Measurements from ENCODE around the gene FKBP1B.
"Not testable (repeated sequence)": the region's sequence is repeated elsewhere in the genome, so short reads cannot be mapped to it uniquely, and the experiment has no call there.

Gene FKBP1B

DNA sequence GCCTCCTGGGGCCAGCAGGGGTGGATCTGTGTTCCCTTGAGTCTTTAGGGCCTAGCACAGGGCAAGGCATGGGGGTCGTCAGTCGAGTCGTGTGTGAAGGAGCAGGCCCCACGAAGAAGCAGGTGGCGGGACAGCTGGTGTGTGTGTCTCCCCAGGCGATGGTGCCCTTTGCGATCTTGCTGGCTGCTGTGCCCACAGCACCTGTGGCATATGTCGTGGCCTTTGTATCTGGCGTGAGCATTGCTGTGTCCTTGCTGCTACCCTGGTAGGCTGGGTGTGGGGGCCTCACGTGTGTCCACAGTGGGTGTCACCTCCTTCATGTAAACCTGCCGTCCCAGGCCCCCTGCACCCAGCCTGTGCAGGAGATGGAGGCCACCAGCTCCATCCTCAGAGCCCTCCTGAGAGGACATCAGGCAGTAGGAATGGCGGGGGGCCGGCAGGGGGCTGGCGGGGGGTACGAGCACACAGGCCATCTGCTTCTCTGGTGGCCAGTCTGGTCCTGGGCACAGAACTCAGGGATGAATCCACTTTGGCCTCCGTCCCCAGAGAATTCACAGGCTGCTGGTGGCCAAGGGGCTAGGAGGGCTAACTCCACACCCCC is 26.5 kb upstream of the FKBP1B start:
- no peak for DNase-seq

DNA sequence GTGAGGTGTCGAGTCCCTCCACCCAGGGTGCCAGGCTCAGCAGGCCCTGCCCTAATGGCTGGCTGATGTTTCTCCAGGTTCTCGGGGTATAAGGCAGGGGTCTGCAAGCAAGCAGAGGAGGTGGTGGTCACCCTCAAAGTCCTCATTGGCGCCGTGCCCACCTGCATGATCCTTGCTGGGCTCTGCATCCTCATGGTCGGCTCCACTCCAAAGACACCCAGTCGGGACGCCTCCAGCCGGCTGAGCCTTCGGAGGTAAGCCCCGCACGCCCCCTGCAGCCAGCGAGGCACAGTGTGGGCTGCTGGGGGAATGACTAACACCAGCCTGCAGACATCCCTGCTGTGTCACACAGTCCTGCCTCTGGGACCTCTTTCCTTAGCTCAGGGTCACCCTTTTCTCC is 25.5 kb upstream of the FKBP1B start:
- DNase-seq: no peak

DNA sequence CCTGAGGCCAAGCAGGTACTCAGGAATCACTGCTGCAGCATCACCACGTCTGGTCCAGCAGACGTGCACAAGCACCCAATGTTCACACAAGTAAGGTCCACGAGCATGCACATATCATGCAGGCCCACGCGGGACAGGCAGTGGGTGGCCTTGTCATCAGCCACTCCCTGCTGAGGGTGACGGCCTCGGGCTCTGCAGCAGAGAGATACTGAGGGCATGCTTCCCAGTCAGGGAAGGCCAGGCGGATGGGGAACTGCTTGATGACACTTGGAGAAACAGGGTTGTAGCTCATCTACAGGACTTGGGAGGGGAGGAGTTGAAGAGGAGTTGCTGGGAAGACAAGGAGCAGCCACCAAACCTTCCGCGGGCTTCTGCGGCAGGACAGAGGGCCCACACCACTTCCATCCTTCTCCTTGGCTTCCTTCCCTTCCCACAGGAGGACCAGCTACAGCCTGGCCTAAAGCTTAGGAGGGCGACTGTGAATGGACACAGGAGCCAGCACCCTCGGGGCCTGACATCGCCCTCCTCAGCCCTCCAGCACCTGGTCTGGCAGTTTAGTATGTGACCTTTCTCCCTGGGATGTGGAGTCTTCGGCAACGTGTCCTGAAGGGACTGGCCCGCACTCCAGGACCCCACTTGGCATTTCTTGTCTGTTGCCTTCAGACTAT is 24.4 kb upstream of the FKBP1B start:
- no peak for DNase-seq

DNA sequence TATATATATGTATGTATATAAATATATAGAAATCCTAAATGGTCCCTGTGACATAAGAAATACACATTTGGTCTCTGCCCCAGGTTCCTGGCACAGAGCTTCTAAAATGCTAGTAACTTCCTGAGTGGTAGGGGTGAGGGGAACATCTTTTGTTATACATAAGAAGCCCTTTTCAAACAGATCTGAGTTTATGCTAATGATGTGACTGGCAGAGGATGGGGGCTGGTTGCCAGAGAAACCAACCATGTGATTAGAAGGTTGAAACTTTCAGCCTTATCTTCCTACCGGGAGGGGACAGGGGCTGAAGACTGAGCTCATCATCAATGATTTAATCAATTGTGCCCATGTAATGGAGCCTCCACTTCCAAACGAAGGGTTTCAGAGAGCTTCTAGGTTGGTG is 23.3 kb upstream of the FKBP1B start:
- DNase-seq: no peak

DNA sequence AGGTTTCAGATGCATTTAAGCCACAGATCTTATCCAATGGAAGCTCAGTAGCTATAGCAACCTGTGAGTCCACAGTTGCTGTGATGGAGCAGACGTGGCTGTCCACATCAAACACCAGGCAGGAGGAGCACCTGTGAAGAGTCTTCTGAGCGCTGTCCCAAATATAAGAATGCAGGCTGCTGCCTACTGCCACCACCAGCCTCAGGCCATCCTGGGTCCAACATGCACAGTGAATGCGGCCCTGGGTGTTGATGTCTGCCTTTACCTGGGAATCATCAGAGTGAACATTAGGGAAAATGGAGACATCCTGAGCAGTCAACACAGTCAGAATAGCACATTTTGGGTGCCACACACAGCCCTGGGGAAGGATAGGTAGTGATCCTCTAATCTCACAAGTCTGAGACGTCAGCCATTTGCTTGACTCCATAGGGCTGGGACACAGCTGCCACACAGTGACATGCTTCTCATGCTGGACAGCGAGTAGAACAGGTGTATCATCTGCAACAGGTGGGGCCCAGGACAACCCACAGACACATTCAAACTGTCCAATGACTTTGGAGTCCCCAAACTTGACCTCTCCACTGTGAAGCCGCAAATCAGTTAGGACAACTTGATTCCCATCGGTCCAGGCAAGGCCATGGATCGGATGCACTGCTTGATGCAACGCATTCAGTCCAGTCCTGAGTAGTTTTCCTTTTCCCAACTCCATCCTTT is 10.6 kb upstream of the FKBP1B start:
- DNase-seq: no peak

DNA sequence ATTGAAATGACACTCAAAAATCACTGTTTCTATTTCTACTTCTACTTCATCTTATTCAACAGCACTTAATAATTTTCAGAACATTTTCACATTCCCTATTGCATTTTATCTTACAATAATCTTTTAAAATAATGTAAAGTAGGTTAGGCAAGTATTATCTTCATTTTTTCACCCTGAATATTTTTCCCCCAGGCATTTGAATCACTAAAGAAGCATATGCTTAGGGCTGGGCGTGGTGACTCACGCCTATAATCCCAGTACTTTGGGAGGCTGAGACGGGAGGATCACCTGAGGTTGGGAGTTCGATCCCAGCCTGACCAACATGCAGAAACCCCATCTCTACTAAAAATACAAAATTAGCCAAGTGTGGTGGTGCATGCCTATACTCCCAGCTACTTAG is 9.0 kb upstream of the FKBP1B start:
- DNase-seq: no peak

DNA sequence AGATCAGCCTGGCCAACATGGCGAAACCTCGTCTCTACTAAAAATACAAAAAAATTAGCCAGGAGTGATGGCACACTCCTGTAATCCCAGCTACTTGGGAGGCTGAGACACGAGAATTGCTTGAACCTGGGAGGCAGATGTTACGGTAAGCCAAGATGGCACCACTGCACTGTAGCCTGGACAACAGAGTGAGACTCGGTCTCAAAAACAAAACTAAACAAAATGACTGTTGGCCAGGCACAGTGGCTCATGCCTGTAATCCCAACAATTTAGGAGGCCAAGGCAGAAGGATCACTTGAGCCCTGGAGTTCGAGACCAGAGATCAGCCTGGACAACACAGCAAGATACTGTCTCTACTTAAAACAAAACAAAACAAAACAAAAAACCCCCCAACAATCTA is 6.4 kb upstream of the FKBP1B start:
- not testable (repeated sequence) for DNase-seq

DNA sequence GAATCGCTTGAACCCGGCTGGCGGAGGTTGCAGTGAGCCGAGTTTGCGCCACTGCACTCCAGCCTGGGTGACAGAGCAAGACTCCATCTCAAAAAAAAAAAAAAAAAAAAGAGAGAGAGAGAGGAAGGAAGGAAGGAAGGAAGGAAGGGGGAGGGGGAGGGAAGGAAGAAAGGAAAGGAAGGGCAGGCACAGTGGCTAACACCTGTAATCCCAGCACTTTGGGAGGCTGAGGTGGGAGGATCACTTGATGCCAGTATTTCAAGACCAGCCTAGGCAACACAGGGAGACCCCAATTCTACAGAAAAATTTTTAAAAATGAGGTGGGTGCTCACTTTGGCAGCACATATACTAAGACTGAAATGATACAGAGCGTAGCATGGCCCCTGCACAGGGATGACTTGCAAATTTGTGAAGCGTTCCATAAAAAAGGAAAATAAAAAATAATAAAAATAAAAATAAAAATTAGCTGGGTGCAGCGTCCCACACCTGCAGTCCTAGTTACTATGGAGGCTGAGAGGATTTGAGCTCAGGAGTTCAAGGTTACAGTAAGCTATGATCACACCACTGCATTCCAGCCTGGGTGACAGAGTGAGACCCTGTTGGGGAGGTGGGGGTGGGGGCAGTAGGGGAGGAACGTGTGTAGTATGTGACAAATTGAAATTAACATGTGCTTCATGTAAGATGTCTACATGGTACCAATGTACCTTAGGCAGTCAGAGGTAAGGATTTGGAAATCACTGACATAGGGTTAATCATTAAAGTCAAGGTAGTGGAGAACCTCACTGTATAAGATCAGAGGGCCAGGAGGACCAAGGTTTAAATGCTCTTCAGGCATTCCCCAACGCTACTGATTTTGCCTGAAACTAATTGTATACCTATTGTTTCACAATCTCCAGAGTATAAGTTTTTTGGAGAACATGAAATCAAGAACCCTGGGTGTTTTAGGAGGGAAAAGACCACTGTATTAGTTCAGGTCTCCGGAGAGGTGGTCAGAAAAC is 3.7 kb upstream of the FKBP1B start:
- no peak for DNase-seq

DNA sequence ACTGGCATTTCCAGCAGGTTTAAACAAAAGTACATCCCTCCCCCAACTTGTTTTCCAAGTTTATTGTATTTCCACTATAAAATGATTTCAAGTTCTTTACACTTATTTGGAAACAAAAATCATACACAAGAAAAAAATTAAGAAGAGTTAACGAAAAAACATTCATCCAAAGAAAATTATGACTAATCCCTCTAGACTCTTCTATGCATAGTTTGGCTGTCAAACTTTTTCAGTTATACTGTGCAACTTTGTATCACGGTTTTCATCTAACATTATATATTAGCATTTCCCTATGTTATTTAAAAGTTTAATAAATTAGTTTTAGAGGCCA is 3.0 kb upstream of the FKBP1B start:
- no peak for DNase-seq

DNA sequence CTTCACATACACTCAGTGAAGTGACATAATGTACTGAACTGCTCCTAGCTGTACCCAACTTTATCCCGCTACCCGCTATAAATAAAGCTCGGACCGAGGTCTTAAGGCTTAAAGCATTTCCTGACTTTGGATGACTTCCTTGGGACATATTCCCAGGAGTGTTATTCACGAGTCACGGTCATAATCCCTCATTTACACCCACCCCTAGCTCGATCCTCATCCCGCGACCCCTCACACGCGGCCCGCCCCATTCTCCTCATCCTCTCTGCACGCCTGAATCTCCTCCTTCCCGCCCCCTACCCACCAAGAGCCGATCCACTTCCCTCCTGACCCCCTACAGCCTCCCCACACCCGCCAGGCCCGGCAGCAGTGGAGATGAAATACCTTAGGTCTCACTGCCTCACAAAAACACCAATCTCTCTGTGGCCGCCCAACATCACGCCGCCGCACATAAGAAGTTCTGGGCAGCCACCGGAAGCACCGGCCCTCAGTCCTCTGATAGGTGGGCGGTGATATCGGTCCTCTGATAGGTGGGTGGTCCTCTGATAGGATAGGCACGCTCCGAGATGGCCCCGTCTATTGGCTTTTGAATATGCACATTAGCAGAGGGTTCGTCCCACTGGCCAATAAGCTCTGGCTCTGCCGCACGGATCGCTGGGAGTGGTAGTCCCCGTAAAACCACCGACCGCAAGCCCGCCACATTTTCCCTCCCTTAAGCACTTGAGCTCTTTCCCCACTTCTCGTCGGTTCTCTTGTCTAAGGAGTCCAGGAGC is 2.4 kb upstream of the FKBP1B start, which contains the start of gene WDCP:
WDCP (minus strand) TSS at position 462 of the 773 bp plus-strand sequence. CDS start 7,897 bp downstream, outside the sequence.
- peak; percentile 100 for DNase-seq

DNA sequence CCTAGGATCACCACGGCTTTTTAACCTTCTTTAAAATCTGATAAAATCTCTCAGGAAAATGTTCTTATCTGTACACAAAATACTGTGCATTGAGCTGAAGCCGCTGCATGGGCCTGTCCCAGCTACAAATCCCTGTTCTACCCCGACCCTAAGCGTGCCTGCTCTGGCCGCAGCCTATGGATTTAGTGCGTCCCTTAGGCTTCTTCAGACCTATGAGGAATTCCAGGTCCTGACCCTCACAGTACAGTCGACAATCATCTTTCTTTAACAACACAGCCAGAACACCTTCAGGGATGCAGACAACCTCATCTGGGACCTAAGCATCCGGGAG is 1.9 kb upstream of the FKBP1B start:
- no peak for DNase-seq

DNA sequence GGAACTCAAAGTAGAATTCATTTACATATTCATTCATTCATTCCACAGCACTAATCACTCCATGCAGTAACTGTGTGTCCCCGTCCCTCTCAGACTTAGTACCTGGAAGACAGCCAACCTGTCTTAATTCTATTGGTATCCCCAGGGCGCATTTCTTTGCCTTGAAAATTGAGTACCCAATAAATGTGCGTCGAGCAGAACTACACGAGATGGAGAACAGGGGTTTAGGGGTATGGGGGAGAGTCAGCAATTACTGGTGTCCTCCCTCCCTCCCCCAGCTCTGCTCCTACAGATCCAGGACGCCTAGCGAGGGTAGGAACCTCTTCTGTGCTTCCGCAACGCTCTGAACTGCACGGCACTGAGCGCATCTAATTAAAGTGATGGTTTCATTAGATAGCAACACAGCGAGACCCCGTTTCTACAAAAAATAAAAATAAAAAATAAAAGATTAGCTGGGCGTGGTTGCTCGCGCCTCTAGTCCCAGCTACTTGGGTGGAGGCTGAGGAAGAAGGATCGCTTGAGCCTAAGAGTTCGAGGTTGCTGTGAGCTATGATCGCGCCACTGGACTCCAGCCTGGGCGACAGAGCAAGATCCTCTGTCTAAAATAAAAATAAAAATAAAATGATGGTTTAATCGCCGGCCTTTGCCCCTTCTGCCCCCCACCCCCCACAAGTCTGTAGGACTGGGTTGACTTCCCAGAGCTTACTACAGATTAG is 614 bp upstream of the FKBP1B start:
- peak; percentile 64 for DNase-seq

DNA sequence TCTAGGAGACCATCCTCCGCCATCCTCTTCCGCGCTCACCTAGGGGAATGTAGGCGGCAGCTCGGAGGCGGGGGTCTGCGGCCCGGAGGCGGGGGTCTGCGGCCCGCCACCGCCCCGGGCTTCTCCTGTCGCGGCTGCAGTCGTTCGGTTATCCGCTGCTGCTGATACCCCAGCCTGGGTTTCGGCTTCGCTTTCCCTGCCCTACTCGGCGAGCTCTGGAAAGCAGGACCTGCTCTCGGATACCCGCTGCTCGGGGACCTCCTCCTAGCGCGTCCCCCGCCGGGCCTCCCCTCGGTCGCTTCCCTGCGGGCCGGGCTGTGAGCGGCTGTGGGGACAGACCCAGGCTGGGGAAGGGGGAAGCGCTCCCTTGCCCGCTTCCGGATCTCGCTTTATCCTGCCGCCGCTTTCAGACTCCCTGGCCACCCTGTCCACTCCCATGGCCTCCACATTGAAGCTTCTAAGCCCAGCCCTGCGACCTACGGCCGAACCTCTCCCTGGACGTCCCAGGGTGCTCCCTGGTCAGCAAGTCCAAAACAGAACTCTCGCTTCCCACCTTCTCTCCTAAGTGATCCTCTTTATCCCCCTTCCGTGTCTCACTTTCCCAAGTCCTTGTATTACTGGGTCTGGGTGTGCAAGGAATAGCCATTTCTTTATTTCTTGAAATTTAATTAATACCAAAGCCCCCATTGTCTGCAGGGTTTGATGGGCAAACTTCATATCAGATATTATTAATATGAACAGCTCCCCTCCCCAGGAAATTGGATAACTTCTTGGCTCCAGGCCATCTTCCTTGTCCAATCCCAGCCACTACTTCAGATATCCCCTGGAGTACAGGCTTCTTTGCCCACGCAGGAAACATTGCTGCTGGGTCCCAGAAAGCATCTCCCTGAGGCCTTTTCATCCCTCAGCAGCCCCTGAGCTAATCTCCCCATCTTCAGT is 769 bp downstream of the FKBP1B start:
- no peak for DNase-seq

DNA sequence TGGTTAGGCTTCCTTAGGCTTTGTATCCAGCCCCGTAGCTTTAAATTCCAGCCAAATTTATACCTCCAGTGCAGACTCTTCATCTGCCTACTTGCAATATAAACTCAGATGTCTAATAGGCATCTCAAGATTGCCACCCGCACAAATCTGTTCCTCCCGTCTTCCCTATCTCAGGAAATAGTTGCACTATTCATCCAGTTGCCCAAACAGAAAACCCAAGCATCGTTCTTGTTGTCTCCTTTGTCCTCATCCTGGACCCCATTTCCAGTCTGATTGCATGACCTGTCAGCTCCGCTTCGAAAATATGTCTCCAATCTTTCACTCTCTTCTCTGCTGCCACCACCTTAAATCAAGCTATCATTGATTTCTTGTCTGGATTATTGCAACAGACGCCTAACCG is 2.3 kb downstream of the FKBP1B start:
- DNase-seq: no peak

DNA sequence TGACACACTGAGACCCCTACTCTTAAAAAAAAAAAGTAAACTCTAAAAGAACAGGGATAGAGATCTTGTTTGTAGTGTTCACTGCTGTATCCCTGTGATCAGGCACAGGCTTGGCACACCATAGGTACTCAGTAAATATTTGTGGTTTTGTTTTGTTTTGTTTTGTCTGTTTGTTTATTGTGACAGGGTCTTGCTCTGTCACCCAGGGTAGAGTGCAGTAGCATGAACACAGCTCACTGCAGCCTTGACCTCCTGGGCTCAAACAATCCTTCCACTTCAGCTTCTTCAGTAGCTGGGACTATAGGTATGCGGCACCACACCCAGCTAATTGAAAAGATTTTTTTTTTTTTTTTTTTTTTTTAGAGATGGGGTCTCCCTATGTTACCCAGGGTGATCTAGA is 3.4 kb downstream of the FKBP1B start:
- DNase-seq: no peak

DNA sequence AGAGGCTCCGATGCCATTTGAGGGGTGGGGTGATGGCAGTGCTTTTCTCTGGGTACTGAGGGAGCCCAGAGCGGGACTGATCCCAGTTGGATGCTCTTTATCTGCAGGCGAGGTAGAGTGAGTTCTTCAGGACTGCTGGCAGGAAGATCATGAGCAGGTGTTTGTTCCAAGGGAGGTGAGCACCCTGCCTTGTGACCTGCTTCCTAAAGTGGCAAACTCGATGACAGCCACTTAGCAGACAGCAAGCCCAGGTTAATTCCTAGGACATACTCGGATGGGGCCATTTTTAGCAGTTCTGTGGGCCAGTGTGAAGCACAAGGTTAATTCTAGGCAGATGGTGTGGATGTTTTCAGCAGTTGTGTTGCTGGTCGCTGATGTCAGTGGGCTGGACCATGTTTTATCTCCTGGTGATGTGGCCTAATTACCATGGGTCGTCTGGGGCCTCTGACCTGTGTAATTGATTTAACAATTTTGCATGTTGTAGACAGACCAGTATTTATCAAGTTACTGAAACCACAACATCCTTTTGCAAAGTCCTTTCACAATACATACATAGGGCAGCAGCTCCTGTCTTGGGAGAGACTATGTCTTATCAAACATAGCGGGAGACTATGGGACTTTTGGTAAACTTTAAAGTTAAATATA is 4.9 kb downstream of the FKBP1B start:
- no peak for DNase-seq

DNA sequence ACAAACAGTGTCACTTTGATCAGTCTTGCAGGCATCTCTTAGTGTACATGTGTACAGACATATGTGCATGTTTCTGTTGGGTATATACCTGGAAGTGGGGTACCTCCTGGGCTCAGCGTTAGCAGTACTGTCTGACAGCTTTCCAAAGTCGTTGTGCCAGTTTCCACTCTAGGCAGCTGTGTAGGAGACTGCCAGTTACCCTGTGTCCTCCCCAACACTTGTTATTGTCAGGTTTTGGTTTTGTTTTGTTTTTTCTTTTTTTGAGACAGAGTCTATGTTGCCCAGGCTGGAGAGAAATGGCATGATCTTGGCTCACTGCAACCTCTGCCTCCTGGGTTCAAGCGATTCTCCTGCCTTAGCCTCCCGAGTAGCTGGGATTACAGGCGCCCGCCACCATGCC is 6.2 kb downstream of the FKBP1B start:
- DNase-seq: no peak

DNA sequence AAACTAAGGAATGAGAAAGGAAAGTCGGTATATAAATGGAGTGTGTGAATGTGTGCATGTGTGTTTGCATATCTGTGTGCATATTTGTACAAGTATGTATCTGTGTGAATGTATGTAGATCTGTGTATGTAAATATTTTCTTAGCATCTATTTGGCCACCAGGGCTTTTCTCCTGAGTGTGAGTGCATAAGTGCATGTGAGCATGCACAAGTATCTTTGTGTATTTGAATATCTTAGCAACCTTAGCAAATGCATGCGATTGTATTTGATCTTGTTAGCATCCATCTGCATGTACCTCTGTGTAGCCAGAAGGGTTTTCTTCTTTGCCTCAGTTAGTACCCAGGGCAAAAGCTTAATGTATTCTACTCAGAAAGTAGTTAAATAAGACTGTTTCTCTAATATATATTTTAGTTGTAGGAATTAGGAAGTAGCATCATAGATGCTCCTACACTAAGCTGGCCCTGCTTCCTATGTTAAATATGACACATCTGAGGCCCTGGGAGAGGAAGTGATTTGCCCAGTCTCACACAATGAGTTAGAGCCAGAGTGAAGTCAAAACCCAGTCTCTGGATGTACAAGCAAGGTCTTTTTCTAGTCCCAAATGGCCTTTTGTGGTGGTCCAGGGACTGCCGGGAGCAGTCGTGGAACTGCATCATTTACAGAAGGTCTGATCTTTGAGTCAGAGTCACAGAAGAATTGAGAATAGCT is 9.2 kb downstream of the FKBP1B start:
- DNase-seq: no peak

DNA sequence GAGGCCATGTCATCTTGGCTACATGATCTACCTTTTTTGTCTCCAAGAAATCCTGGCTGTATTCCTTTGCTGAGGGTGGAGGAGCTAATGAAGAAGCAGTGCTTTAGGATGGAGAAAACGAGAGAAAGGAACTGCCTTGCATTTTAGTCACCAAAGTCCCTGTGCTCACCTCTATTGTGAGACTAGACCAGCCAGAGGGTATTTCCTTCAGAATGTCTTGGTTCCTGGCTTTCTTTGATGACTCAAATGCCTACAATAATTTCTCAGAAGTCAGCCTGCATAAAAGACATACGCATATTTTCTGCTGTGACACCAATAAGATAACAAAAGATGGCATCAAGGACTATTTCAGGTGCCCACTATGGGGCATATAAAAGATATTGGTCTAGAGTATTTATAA is 15.8 kb downstream of the FKBP1B start:
- no peak for DNase-seq

DNA sequence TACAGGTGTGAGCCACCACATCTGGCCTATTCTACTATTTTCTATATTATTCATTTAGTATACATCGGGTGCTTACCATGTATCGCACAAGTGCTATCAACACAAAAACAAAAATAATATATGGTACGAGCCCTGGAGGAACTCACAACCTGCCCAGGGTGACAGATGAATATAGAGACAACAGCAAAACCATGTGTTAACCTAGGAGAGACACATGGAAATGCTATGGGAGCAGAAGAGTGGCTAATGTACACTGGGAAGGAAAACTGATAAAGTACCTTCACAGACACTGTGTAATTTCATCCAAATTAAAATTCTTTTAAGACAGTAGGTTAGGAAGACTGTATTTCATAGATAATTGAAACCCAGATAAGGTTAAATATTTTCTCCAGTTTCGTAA is 22.7 kb downstream of the FKBP1B start:
- no peak for DNase-seq
